Activated CD8-positive, alpha-beta memory T cell treated with anti-CD3 and anti-CD28 coated beads for 4 hours (primary cell): ENCODE results near the gene MRPL24.
"Not testable (repeated sequence)": the region's sequence is repeated elsewhere in the genome, so short reads cannot be mapped to it uniquely, and the experiment has no call there.

Experiments used
- DNase-seq, 2 donors: peaks; one replicate each; pipeline ENCODE4 v3.0.0-alpha.2; 2020; ENCODE audit warnings: low read depth in 2 of 2

The MRPL24 gene

DNA sequence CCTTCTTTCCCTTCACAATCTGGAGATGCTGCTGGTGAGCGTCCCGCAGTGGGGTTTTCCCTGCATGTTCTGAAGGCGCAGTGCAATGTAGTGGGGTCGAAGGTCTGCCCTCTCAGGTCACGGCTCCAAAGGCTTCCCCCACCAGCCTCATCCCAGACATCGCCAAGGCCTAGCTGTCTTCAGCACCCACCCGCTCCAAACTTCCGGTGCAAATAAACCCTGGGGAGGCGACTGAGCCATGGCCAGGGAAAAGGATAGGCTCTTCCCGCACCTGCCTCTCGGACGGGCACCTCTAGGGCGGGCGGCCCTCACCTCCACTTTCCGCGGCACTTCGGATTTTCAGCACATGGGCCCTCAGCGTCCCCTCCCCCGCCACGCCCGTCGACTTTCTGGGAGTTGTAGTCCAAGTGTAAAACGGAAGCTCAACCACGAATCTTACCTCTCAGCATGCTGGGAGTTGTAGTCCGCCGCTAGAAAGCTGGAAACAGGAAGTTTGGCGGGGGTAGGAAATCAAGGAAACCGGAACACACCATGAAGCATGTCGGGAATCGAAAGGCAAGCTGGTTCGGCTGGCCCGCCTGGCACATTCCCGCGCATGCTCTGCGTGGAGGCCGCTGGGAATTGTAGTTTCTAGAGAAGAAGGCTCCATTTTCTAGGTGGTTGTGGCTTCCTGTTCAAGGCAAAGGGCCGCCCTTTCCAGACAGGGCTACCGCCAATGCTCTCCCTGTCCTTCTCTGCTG, at the start of gene MRPL24:
MRPL24 (minus strand) TSS at position 348 of the 740 bp plus-strand sequence. CDS start 2,384 bp downstream, outside the sequence.
- DNase-seq: peak; percentile 92 to 96

DNA sequence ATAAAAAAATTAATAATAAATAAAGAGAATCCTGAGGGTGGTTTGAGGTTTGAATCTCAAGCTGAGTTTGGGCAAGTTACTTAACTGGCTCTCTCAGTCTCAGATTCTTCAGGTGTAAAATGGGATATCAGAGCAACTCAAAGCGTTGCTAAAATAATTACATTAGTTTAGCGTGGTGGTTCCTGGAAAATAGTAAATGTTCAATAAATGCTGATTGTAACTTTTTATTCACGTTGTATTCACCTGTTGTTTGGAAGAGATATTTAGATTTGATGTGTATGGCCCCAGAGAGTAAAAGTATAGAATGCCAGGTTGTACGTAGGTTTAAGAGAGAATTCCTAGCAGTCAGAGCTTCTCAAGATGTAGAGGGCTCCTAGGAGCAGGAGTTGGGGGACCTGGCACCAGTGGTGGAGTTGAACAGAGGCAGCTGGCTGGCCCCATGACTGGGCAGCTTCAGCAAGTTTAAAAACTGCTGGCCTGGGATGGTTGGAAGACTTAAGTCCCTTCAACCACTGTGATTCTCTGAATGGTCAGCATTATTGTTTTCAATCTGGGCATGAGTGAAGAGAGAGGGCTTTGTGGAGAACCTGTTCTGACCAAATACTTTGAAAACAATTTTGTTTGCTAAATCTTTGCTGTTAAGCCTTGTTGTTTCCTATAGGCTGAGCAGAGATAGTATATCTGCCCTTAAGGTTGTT, 48.9 kb upstream of the MRPL24 start:
- DNase-seq: no peak

- DNase-seq: no peak
Observed at GRCh38 chr1:156788136-156788535, 47.2 kb upstream of the MRPL24 start.

- DNase-seq: no peak
Observed at GRCh38 chr1:156786640-156787039, 45.8 kb upstream of the MRPL24 start.

- no peak for DNase-seq
Observed at GRCh38 chr1:156785458-156785857, 44.6 kb upstream of the MRPL24 start.

DNA sequence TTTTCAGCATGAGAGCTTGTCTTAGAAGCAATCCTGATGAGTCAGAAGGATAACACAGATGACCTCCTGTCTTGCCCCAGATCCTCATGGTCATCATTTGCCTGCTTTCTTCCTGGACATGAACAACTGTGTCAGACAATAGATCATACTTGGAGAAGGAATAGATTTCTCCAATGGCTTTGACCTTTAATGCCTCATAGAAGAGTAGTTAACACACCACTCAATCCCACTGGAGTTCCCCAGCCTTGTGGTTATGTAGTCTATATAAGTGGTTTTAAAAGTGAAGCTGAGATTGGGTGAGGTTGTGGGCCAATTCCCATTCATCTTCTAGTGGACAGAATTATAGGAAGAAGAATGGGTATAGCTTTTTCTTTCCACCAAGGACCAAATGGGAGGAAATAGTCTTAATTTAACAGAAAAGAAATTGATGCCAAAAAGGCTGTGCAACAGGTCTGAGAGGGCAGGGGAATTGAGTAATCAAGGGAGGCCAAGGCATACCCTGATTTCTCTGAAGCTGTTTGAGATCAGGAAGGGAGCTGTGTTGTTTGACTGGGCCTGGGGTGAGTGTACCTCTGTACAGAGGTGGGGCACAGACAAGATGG, 40.8 kb upstream of the MRPL24 start:
- DNase-seq: no peak

- no peak for DNase-seq
Observed at GRCh38 chr1:156777573-156777972, 36.7 kb upstream of the MRPL24 start.

GRCh38 chr1:156776942-156777341, 36.1 kb upstream of the MRPL24 start:
- no peak for DNase-seq

DNA sequence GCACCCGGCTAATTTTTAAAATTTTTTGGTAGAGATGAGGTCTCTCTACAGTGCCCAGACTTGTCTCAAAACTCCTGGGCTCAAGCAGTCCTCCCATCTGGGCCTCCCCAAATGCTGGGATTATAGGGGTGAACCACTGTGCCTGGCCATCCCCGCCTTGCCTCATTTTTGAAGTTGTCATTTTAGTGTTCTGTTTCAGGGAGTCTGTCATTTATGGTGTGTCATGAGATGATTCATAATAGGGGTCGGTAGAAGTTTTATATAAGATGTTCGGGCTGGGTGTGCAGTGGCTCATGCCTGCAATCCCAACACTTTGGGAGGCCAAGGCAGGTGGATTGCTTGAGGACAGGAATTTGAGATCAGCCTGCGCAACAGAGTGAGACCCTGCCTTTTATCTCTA, 34.9 kb upstream of the MRPL24 start:
- DNase-seq: no peak

DNA sequence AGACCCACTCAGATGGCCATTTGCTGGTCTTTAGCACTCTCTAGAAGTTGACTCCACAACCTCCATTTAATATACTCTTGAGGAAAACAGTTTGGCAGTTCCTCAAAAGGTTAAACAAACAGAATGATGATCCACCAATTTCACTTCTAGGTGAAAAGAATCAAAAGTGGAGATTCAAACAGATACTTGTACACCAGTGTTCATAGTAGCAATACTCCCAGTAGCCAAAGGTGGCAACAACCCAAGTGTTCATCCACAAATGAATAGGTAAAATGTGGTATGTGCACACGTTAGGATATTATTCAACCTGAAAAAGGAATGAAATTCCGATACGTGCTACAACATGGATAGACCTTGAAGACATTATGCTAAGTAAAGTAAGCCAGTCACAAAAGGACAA, 32.7 kb upstream of the MRPL24 start:
- DNase-seq: no peak

- DNase-seq: no peak
Observed at GRCh38 chr1:156772728-156773497, 32.0 kb upstream of the MRPL24 start.

- DNase-seq: no peak
Observed at GRCh38 chr1:156772222-156772621, 31.3 kb upstream of the MRPL24 start.

DNA sequence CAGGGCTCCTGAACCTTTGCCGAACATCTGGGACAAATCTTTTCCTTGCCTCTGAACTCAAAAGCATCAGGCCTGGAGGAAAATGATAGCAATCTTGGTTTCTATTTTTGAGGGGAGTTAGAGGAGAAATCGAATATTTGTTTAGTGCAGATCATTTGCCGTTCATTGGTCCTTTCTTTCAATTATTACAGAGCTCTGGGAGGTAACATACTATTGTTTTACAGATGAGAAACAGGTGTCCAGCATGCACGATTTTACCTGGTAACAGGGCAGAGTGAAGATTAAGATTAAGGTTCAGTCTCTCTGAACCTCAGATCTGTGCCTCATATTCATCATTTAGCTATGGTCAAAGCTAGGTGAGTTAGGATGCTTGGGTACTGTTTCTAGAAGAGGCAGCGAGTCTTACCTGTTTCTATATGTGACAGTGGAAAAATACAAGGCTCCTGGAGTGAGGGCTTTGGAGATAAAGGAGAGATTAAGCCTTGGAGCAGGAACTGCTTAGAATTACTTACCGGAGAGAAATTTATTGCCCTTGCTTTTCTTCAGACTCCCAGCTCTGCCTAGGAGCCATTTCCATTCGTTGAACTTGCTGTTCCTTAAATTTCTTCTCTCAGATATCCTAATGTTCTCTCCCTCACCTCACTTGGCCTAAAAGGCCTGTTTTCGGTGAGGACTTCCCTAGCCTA, 27.9 kb upstream of the MRPL24 start:
- no peak for DNase-seq

GRCh38 chr1:156767879-156768604, 27.2 kb upstream of the MRPL24 start:
- DNase-seq: no peak

DNA sequence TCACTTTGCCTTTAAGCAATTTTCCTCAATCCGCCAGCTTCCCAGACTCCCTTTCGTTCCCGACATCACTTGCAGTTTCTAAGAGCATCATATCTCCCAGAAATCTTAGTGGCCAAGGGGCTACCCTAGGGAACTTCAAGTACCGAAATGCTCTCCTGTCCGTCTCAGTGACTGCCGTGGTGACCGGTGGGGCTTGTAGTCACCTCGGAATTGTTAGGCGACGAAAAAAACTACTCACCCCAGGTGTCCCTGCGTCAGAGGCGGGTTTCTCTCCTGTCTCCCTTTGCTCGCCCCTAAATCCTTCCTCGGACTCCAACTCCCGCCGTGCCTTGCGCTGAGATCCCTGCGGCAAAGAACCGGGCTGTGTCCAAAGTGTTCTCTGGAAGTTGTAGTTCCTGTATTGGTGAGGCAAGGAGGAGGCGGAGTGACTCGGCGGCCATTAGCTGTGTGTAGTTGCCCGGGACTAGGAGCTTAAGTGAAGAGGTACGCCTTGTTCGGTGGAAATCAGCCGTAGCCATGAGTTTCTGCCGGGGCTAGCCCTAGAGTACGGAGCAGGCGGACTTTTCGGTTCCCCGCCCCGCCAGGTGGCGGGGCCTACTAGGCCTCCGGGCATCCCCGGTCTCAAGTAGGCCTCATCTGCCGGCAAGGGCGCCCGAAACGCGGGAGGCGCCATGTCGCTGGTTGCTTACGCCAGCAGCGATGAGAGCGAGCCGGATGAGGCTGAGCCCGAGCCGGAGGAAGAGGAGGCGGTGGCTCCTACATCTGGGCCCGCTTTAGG, 26.4 kb upstream of the MRPL24 start, which contains the start of gene PRCC:
PRCC (plus strand) TSS at position 435 of the 778 bp plus-strand sequence; CDS start at position 672, 237 bp downstream.
- DNase-seq: peak; percentile 91 to 97

GRCh38 chr1:156766298-156767100, 25.6 kb upstream of the MRPL24 start:
- no peak for DNase-seq

GRCh38 chr1:156765666-156766065, 24.8 kb upstream of the MRPL24 start:
- DNase-seq: no peak

DNA sequence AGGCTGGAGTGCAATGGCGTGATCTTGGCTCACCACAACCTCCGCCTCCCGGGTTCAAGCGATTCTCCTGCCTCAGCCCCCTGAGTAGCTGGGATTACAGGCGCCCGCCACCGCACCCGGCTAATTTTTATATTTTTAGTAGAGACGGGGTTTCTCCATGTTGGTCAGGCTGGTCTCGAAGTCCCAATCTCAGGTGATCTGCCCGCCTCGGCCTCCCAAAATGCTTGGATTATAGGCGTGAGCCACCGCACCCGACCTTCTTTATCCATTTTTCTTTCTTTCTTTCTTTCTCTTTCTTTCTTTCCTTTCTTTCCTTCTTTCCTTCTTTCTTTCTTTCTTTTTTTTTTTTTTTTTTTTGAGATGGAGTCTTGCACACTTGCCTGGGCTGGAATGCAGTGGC, 24.2 kb upstream of the MRPL24 start:
- DNase-seq: not testable (repeated sequence)

DNA sequence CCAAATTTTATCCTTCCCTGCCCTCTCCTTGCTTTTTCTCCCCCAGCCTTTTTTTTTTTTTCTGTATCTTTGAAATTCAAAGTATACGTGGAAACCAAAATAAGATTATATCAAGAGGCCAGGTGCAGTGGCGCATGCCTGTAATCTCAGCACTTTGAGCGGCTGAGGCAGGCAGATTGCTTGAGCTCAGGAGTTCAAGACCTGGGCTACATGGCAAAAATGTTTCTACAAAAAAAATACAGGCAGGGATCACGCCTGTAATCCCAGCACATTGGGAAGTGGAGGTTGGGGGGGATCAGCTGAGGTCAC, 19.9 kb upstream of the MRPL24 start:
- DNase-seq: no peak
